ENCODE data around the gene POP4.
"Not testable (repeated sequence)": the region's sequence is repeated elsewhere in the genome, so short reads cannot be mapped to it uniquely, and the experiment has no call there.

Gene POP4

DNA sequence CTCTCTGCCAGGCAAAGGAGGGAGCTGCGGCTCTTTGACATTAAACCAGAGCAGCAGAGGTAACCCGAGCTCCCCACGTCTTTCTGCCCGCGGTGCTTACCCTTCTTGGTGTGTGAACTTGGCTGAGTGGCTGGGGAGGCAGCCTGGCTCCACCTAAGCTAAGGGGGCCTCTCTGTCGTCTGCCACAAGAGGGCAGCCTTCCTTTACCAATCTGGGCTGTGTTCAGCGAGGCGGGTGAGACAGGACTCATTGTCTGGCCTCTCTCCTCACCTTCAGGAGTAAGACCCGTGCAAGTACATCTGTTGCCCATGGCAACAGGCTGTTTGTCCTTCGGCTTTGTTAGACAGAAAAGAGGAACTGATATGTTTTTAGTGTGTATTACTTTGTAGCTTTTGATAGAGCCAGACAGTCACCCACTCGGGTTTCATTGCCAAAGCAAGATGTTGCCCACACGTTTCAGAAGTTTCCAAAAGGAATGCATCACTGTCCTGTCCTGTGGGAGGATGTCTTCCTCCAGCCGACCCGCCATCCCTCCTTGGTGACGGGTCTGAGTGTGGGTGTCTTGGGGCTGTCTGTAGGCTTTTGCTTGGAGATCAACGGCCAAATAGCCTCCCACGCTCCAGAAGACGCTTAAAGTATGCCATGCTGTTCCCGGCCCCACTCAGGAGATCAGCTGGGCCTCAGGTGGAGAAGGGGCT, 4.6 kb downstream of the POP4 start:
- DNase-seq (ENCODE audit: low read depth in 2 of 2, low spot score in 1 of 2): peak; percentile 66 to 72

DNA sequence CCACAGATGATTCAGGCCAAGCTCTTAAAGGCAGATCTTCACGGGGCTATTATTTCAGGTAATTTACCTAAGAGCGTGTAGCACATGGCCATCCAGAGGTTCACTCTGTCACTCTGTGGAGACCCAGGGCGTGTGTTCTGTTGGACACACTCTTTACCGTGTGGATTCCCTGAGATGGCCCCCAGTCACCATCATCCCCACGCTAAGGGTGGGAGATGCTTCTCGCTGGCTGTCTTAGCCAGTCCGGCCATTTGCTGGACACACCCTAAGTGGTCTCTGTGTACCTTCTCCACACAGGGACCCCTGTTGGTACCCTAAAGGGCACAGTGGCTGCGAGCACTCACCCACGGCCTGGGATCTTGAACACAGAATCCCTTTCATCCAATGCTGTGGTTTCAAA, 6.0 kb downstream of the POP4 start:
- no peak for DNase-seq (ENCODE audit: low read depth in 2 of 2, low spot score in 1 of 2)

- no peak for DNase-seq (ENCODE audit: low read depth in 2 of 2, low spot score in 1 of 2)
Observed at GRCh38 chr19:29612801-29613595, 6.9 kb downstream of the POP4 start.

- no peak for DNase-seq (ENCODE audit: low read depth in 2 of 2, low spot score in 1 of 2)
Observed at GRCh38 chr19:29614046-29614445, 8.0 kb downstream of the POP4 start.

GRCh38 chr19:29614780-29615179, 8.7 kb downstream of the POP4 start:
- no peak for DNase-seq (ENCODE audit: low read depth in 2 of 2, low spot score in 1 of 2)

GRCh38 chr19:29615891-29616425, 9.9 kb downstream of the POP4 start:
- no peak for DNase-seq (ENCODE audit: low read depth in 2 of 2, low spot score in 1 of 2)

DNA sequence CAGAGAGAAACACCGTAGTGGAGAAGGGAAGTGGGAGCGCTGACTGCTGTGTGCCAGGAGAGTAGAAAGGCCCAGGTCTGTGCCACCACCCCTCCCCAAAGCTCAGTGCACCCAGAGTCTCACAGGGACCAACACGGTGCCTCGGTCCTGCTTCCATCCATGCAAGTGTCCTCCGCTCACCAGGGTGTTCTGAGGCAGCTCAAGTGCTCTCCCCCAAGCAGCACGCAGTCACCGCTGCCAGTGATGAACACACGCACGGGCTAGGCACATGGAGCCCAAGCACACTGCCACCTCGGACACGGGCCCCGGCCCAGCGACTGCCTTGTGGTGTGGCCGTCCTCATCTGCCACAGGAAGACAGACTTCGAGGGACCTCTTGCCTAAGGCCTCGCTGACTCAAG, 10.5 kb downstream of the POP4 start:
- DNase-seq (ENCODE audit: low read depth in 2 of 2, low spot score in 1 of 2): no peak

- DNase-seq (ENCODE audit: low read depth in 2 of 2, low spot score in 1 of 2): no peak
Observed at GRCh38 chr19:29617366-29618266, 11.5 kb downstream of the POP4 start.

GRCh38 chr19:29618434-29618833, 12.4 kb downstream of the POP4 start:
- no peak for DNase-seq (ENCODE audit: low read depth in 2 of 2, low spot score in 1 of 2)

DNA sequence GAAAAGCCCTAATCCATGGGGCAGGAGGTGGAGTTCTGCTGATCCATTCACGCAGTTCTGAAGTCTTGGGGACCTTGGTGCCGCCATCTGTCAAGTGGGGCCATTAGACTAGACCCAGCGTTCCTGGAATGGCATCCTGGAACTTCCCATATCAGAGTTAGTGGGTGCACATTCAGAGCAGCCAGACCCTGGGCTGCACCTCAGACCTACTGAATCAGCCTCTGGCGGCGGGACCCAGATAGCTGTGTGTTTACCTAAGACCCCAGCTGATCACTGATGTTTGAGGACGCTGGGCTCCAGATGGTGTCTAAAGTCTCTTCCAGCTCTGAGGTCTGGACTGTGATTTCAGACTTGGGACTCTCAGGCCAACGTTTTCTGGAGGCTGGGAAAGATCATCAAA, 12.8 kb downstream of the POP4 start:
- no peak for DNase-seq (ENCODE audit: low read depth in 2 of 2, low spot score in 1 of 2)

DNA sequence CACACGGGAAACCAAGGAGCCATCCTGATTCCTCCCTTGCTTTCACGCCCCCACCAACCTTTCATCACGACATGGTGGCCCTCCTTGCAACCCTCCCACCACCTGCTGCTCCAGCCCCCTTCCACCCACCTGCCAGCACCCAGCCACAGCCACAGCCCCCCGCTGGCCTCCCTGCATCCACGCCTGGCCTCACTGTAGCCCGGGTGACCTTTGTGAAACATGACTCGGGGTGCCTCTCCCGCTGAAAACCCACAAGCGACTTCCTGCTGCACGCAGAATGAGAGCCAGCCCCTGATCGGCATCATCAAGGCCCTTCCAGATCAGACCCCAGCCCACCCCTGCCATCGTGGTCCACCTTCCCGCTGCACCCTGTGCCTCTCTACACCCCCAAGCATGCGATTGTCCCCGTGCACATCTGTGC, 14.9 kb downstream of the POP4 start:
- DNase-seq (ENCODE audit: low read depth in 2 of 2, low spot score in 1 of 2): peak in 1 of 2 donors; percentile 36

DNA sequence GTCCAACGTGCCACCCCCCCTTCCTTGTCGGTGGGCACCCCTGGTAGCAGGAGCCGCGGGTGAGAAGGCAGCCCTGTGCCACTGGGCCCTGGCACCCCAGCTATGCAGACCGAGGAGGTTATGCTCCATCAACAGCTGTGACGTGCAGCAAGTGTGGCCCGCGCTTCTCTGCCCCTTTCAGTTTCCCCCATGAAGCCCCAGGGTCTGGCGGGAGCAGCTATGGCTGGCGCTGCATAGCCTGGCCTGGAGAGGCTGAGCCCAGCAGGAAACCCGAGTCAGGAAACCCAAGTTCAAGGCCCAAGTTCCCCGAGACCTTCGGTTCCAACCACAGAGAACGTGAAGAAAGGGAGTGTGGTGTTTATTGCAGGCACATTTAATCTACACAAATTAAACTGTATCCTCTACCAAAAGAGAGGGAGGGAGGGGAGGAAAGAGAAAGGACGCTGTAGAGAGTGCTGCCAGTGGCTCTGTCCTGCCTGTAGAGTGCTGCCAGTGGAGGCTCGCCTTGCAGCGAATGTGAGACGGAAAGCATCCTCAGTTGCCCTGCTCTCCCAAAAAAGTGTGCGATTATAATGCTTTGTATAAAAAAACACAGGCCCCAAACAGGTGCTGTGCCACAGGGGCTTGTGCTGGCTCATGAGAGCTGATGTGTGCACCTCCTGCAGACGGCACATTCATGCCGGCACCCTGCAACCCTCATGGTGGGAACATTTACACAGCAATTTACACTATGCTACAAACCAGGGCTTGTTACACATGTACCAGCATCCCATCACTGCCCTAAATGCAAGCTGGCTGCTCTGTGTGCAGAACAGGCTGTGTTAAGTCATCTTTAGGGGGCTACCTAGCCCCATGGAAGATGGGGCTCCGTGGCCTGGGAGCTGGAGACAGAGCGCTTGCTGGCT, 16.3 kb downstream of the POP4 start:
- no peak for DNase-seq (ENCODE audit: low read depth in 2 of 2, low spot score in 1 of 2)

- no peak for DNase-seq (ENCODE audit: low read depth in 2 of 2, low spot score in 1 of 2)
Observed at GRCh38 chr19:29623726-29624488, 17.8 kb downstream of the POP4 start.

DNA sequence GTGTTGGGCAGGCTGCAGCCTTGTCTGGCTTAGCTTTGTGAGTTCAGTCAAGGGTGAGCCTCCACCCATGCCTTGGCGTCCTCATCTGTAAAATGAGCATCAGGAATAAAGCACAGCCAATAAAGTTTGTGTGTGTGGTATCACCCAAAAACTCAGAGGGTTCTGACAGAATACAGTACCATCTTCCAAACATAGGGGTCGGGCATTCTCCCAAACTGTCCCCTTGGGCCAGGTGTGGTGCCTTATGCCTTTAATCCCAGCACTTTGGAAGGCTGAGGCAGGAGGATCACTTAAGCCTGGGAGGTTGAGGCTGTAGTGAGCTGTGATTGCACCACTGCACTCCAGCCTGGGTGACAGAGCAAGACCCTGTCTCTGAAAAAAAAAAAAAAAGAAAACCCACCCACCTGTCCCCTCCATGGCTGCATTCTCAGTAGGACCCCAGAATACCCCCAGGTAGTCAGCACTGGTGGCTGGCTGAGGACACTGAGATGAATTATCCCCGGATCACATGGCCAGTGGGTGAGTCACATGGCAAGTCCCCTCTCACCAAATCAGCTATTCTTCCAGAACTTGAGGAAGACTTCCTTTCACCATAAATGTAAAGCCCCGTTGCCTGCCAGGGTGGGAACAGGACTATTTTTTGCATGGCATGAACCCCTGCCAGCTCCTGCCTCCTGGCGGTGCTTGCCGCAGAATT, 18.6 kb downstream of the POP4 start:
- DNase-seq (ENCODE audit: low read depth in 2 of 2, low spot score in 1 of 2): no peak

GRCh38 chr19:29625186-29625651, 19.1 kb downstream of the POP4 start:
- no peak for DNase-seq (ENCODE audit: low read depth in 2 of 2, low spot score in 1 of 2)

GRCh38 chr19:29626386-29626785, 20.3 kb downstream of the POP4 start:
- no peak for DNase-seq (ENCODE audit: low read depth in 2 of 2, low spot score in 1 of 2)

DNA sequence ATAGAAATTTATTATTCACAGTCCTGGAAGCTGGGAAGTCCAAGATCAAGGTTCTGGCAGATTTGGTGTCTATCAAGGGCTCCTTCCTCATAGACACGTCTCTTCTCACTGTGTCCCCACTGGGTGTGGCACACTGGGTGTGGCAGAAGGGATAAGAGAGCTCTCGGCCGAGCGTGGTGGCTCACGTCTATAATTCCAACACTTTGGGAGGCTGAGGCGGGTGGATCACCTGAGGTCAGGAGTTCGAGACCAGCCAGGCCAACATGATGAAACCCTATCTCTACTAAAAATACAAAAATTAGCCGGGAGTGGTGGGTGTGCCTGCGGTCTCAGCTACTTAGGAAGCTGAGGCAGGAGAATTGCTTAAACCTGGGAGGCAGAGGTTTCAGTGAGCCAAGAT, 20.7 kb downstream of the POP4 start:
- DNase-seq (ENCODE audit: low read depth in 2 of 2, low spot score in 1 of 2): not testable (repeated sequence)

DNA sequence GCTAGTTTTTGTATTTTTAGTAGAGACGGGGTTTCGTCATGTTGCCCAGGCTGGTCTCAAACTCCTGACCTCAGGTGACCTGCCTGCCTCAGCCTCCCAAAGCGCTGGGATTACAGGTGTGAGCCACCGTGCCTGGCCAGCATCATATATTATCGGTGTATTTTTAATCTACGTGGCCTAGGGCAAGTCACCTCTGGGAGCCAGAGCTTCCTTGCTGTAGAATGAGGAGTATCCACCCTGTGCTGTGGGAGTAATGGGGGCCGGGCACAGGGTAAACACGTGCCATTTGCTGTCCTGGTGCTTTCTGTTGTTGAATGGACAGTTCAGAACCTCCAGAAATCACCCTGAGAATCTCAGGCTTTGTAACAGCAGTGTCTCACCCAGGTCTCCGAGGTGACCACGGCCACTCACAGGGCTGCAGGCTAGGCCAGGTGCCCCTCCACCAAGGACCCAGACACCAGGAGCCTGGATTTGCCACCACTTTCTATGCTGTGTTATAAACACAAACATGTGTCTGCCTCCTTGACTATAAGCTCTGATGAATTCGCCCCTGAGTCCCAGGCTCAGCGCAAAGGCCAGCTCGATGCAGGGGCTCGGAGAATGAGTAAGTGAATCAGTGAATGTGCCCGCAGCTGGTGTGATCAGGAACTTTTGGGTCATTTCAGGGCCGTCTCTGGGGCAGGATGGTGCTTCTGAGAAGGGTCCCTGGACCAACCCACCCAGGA, 22.7 kb downstream of the POP4 start:
- DNase-seq (ENCODE audit: low read depth in 2 of 2, low spot score in 1 of 2): no peak
